RPMI7951 (cell line): ENCODE measurements around the gene MAGEC2. TPM values are rescaled to one million over a fixed set of nuclear protein-coding genes. Genes with fewer than 3 reads are reported as not detected.

Experiments
- DNase-seq: peaks from one replicate; pipeline ENCODE4 v3.0.0-alpha.2; 2012; ENCODE audit warnings: low read depth
- total RNA-seq: library from RNA; depleted of rRNA; stranded (reverse); fragments of >200 nt; shearing (Covaris generic); gene quantifications from 2 replicates; pipeline ENCODE4 v1.2.3, GENCODE V29; 2014; rRNA removed

MAGEC2 gene
- total RNA-seq: 170 and 184 TPM in 2 replicates

GRCh38 chrX:142204522-142205433 is at the start of gene MAGEC2:
Gene MAGEC2, minus strand, starts transcription at chrX:142205290. Its CDS starts 1,303 bp downstream, at chrX:142203987.
- peak; percentile 75 for DNase-seq

- DNase-seq: peak; percentile 1
Observed at GRCh38 chrX:142251680-142252079, 46.6 kb upstream of the MAGEC2 start.

GRCh38 chrX:142251202-142251601 is 46.1 kb upstream of the MAGEC2 start:
- peak; percentile 4 for DNase-seq

- DNase-seq: no peak
Observed at GRCh38 chrX:142250502-142250901, 45.4 kb upstream of the MAGEC2 start.

- no peak for DNase-seq
Observed at GRCh38 chrX:142249721-142250120, 44.6 kb upstream of the MAGEC2 start.

GRCh38 chrX:142244568-142244967 is 39.5 kb upstream of the MAGEC2 start:
- DNase-seq: no peak

GRCh38 chrX:142238536-142238935 is 33.4 kb upstream of the MAGEC2 start:
- DNase-seq: peak; percentile 3

- DNase-seq: no peak
Observed at GRCh38 chrX:142233400-142233799, 28.3 kb upstream of the MAGEC2 start.

- DNase-seq: no peak
Observed at GRCh38 chrX:142214081-142214480, 9.0 kb upstream of the MAGEC2 start.

- DNase-seq: no peak
Observed at GRCh38 chrX:142201113-142201512, 4.0 kb downstream of the MAGEC2 start.

GRCh38 chrX:142186103-142186502 is 19.0 kb downstream of the MAGEC2 start:
- DNase-seq: no peak

GRCh38 chrX:142184756-142185602 is 20.1 kb downstream of the MAGEC2 start:
- no peak for DNase-seq

- DNase-seq: no peak
Observed at GRCh38 chrX:142156567-142156966, 48.5 kb downstream of the MAGEC2 start.
